A549 (cell line): ENCODE measurements around the gene INKA2. TPM values are rescaled to one million over a fixed set of nuclear protein-coding genes. Genes with fewer than 3 reads are reported as not detected.

Experiments
- ATAC-seq, 2 experiments: fragments of 200-7000 bp in 1 of 2; fragments of >200 bp in 1 of 2; cut with Nextera tagmentation in 1 of 2; cut with Tn5 transposase in 1 of 2; 3 replicates each; pipeline versions ENCODE4 v1.8.0 to v1.9.1; 2018 to 2020; ENCODE audit warnings: mild to moderate bottlenecking in 1 of 2, moderate library complexity in 1 of 2
- CTCF ChIA-PET: fragments of 300-600 bp; sonication (Branson Sonifier 250); formaldehyde crosslinking; extraction: SDS; loops from one replicate; lab custom pipeline; 2021; ENCODE audit warnings: antibody characterized with exemption, inconsistent platforms; lab: Yijun Ruan, JAX
- POLR2A ChIA-PET: fragments of 350-600 bp; formaldehyde crosslinking; extraction: SDS; loops from one replicate; lab custom pipeline; 2021; ENCODE audit warnings: antibody characterized with exemption, inconsistent platforms; lab: Yijun Ruan, JAX
- DNase-seq, 2 experiments: peaks; one replicate each; pipeline versions ENCODE4 v3.0.0 to v3.0.0-alpha.2; 2011 to 2016; ENCODE audit warnings: low read depth in 1 of 2, low spot score in 1 of 2
- FAIRE-seq: peaks from 2 replicates; lab custom pipeline; 2011; peaks lifted over from hg19 to GRCh38; lab: Jason Lieb, UNC
- H3K27ac ChIP-seq, 2 experiments: fragments of >200 bp; sonication (Bioruptor Twin); formaldehyde crosslinking; 3 replicates each; pipeline ENCODE4 v1.5.1; 2016 to 2017
- H3K4me1 ChIP-seq: fragments of >200 bp; sonication (Bioruptor Twin); formaldehyde crosslinking; 3 replicates; pipeline ENCODE4 v1.6.1; 2016
- H3K4me2 ChIP-seq: fragments of >200 bp; sonication (Bioruptor Twin); formaldehyde crosslinking; 3 replicates; pipeline ENCODE4 v1.6.1; 2016
- H3K4me3 ChIP-seq: fragments of >200 bp; sonication (Bioruptor Twin); formaldehyde crosslinking; 3 replicates; pipeline ENCODE4 v1.5.1; 2016
- H3K9me3 ChIP-seq: fragments of >200 bp; sonication (Bioruptor Twin); formaldehyde crosslinking; 3 replicates; pipeline ENCODE4 v1.6.1; 2016
- CBX8 ChIP-seq: fragments of 200-600 bp; sonication (generic); IDR thresholded peaks from 2 replicates; pipeline ENCODE4 v1.6.1; 2016
- EHMT2 ChIP-seq: fragments of 200-600 bp; sonication (generic); IDR thresholded peaks from 2 replicates; pipeline ENCODE4 v1.6.1; 2016; ENCODE audit warnings: antibody characterized with exemption, low read depth, mild to moderate bottlenecking, moderate library complexity
- EP300 ChIP-seq, 2 experiments: fragments of >200 bp; sonication (Bioruptor Twin); formaldehyde crosslinking; IDR thresholded peaks; 2 replicates in 1 of 2; 3 replicates in 1 of 2; pipeline ENCODE4 v1.6.1; 2016 to 2017
- FOSB ChIP-seq: fragments of 250-450 bp; sonication (Bioruptor Pico); IDR thresholded peaks from 2 replicates; pipeline ENCODE4 v1.5.0; 2020; ENCODE audit warnings: mild to moderate bottlenecking, moderate library complexity
- FOXS1 ChIP-seq: fragments of 250-450 bp; sonication (Bioruptor Pico); IDR thresholded peaks from 2 replicates; pipeline ENCODE4 v1.5.0; 2020; ENCODE audit warnings: mild to moderate bottlenecking, moderate library complexity
- HEYL ChIP-seq: fragments of 250-450 bp; sonication (Bioruptor Pico); IDR thresholded peaks from 2 replicates; pipeline ENCODE4 v1.8.0; 2021; ENCODE audit warnings: mild to moderate bottlenecking, moderate library complexity
- HOXB13 ChIP-seq: fragments of 250-450 bp; sonication (Bioruptor Pico); IDR thresholded peaks from 2 replicates; pipeline ENCODE4 v1.5.0; 2020; ENCODE audit warnings: low read depth, mild to moderate bottlenecking, moderate library complexity
- HOXB5 ChIP-seq: fragments of 250-450 bp; sonication (Bioruptor Pico); IDR thresholded peaks from 2 replicates; pipeline ENCODE4 v1.5.0; 2020; ENCODE audit warnings: mild to moderate bottlenecking, moderate library complexity
- KDM1A ChIP-seq: fragments of 200-600 bp; sonication (generic); IDR thresholded peaks from 2 replicates; pipeline ENCODE4 v1.6.1; 2016; ENCODE audit warnings: low read depth, mild to moderate bottlenecking
- KDM5A ChIP-seq: fragments of 200-600 bp; sonication (generic); IDR thresholded peaks from 2 replicates; pipeline ENCODE4 v1.6.1; 2016; ENCODE audit warnings: antibody characterized with exemption, mild to moderate bottlenecking
- POLR2A ChIP-seq: IDR thresholded peaks from 2 replicates; pipeline ENCODE4 v1.6.1; 2012; ENCODE audit warnings: mild to moderate bottlenecking, low read length
- RAD21 ChIP-seq, 2 experiments: fragments of >200 bp in 1 of 2; sonication (Bioruptor Twin) in 1 of 2; formaldehyde crosslinking in 1 of 2; IDR thresholded peaks in 1 of 2; conservative IDR thresholded peaks in 1 of 2; 2 replicates in 1 of 2; 3 replicates in 1 of 2; pipeline ENCODE4 v1.6.1; 2012 to 2018; ENCODE audit warnings: inconsistent platforms in 1 of 2
- RARB ChIP-seq: fragments of 250-450 bp; sonication (Bioruptor Pico); IDR thresholded peaks from 2 replicates; pipeline ENCODE4 v1.8.0; 2021; ENCODE audit warnings: mild to moderate bottlenecking, moderate library complexity
- SMC3 ChIP-seq: fragments of >200 bp; sonication (Bioruptor Twin); formaldehyde crosslinking; IDR thresholded peaks from 3 replicates; pipeline ENCODE4 v1.6.1; 2018; ENCODE audit warnings: inconsistent platforms
- TFCP2L1 ChIP-seq: fragments of 250-450 bp; sonication (Bioruptor Pico); IDR thresholded peaks from 2 replicates; pipeline ENCODE4 v1.5.0; 2021; ENCODE audit warnings: mild to moderate bottlenecking
- WGBS: methylation state at CpG from one replicate; pipeline ENCODE4 v1.1.6; 2017; ENCODE audit errors: missing lambda C conversion rate; 5-methylcytosine and 5-hydroxymethylcytosine counted together
- polyA plus RNA-seq, 4 experiments: library from polyadenylated mRNA; depleted of rRNA in 3 of 4; stranded (reverse); fragments of >200 nt; fragmentation: RNase III in 1 of 4; extraction: RNeasy Plus Mini Kit Qiagen cat#74134 plus additional on column Dnase treatment in 1 of 4; gene quantifications; 2 replicates in 3 of 4; 3 replicates in 1 of 4; pipeline ENCODE4 v1.2.3, GENCODE V29; 2011 to 2017
- TF ChIP-seq, protein P1 (sequence below): fragments of 150-350 bp; IDR thresholded peaks from 2 replicates; pipeline ENCODE4 v1.6.1; 2014; ENCODE audit warnings: low read depth, mild to moderate bottlenecking, low read length
- TF ChIP-seq, protein P2 (sequence below): fragments of 200-600 bp; sonication (generic); IDR thresholded peaks from 2 replicates; pipeline ENCODE4 v1.6.1; 2016; ENCODE audit warnings: antibody characterized with exemption, mild to moderate bottlenecking, moderate library complexity
- TF ChIP-seq, protein P3 (sequence below): IDR thresholded peaks from 2 replicates; pipeline ENCODE4 v1.6.1; 2012
- TF ChIP-seq, protein P4 (sequence below): fragments of >200 bp; sonication (Bioruptor Twin); formaldehyde crosslinking; IDR thresholded peaks from 3 replicates; pipeline ENCODE4 v1.5.1; 2016
- TF ChIP-seq, protein P5 (sequence below): IDR thresholded peaks from 2 replicates; pipeline ENCODE4 v1.6.1; 2012; ENCODE audit warnings: low read depth, borderline replicate concordance
- TF ChIP-seq, protein P6 (sequence below): fragments of >200 bp; sonication (Bioruptor Twin); formaldehyde crosslinking; IDR thresholded peaks from 2 replicates; pipeline ENCODE4 v1.6.1; 2016

The INKA2 gene
- polyA plus RNA-seq, 2 of the 4 experiments (the other 2 are of a cell fraction): 1.2 to 1.3 TPM

DNA sequence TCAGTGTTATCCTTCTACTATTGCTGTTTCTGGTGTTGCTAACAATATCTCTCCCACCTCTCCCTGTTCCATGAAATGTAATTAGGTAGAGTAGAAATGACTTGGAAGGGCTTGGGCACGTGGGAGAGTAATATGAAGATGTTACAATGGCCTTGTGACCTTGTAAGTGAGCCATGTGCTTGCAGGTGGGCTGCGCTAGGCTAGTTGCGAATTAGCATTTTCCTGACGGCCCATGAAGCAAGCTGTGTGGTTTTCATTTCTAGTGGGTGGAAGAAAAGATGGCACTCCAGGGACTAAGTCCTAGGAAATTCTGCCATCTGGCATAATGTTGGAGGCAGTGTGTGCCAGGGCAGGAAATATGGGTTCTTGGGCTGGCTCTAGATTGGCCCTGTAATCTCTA lies 8.8 kb upstream of the INKA2 start:
- no peaks in the 10 kb centered on the region for H3K9me3 ChIP-seq
- ChIA-PET POLR2A (no interaction called here), CTCF (interaction anchor here (0.7 to 2.3 kb wide), 16 partner anchors 9 to 266 kb away, joined by 3 to 26 read pairs (median 4); partner anchors contain the start of genes DDX20 and INKA2)
- no peak overlapping the region for H3K4me3 ChIP-seq
- DNase-seq: no peak
- no peak for ATAC-seq
- no peak for FAIRE-seq
- TF ChIP-seq, protein P1, sequence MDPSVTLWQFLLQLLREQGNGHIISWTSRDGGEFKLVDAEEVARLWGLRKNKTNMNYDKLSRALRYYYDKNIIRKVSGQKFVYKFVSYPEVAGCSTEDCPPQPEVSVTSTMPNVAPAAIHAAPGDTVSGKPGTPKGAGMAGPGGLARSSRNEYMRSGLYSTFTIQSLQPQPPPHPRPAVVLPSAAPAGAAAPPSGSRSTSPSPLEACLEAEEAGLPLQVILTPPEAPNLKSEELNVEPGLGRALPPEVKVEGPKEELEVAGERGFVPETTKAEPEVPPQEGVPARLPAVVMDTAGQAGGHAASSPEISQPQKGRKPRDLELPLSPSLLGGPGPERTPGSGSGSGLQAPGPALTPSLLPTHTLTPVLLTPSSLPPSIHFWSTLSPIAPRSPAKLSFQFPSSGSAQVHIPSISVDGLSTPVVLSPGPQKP: no peak
- TF ChIP-seq POLR2A (no peak), EP300 (IDR thresholded peaks at IDR 0.05) (no peak), EHMT2 (no peak), FOXS1 (CRISPR knock-in tag) (no peak), HOXB5 (CRISPR knock-in tag) (no peak), KDM1A (no peak), CBX8 (no peak)
- TF ChIP-seq, protein P2, sequence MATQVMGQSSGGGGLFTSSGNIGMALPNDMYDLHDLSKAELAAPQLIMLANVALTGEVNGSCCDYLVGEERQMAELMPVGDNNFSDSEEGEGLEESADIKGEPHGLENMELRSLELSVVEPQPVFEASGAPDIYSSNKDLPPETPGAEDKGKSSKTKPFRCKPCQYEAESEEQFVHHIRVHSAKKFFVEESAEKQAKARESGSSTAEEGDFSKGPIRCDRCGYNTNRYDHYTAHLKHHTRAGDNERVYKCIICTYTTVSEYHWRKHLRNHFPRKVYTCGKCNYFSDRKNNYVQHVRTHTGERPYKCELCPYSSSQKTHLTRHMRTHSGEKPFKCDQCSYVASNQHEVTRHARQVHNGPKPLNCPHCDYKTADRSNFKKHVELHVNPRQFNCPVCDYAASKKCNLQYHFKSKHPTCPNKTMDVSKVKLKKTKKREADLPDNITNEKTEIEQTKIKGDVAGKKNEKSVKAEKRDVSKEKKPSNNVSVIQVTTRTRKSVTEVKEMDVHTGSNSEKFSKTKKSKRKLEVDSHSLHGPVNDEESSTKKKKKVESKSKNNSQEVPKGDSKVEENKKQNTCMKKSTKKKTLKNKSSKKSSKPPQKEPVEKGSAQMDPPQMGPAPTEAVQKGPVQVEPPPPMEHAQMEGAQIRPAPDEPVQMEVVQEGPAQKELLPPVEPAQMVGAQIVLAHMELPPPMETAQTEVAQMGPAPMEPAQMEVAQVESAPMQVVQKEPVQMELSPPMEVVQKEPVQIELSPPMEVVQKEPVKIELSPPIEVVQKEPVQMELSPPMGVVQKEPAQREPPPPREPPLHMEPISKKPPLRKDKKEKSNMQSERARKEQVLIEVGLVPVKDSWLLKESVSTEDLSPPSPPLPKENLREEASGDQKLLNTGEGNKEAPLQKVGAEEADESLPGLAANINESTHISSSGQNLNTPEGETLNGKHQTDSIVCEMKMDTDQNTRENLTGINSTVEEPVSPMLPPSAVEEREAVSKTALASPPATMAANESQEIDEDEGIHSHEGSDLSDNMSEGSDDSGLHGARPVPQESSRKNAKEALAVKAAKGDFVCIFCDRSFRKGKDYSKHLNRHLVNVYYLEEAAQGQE: no peak
- no peak overlapping the region for H3K27ac ChIP-seq
- no peak overlapping the region for H3K4me2 ChIP-seq
- H3K4me1 ChIP-seq: no peaks in the 10 kb centered on the region
- 73% methylated on average over 4 of the region's 4 CpGs for WGBS

DNA sequence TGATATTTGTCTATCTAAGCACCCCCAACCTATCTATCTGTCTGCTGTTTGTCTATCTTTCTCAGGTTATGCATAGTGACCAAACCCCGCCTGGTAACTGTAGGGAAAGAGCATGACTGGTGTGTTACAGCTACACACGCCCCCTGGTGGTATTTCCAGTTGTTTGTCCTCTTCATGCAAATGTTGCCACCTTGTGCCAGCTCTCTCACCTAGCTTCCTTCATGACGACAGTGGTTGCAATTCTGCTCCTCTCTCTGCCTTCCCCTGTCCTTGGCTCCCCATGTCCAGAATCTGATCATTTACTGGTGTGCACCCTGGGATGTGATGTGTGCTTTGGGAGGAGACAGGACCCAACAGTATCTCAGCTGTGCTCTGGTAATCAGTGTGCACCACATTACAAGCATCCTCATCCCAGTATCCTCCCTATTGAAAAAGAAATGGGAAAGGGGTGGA lies 8.1 kb upstream of the INKA2 start:
- TF ChIP-seq, protein P3, sequence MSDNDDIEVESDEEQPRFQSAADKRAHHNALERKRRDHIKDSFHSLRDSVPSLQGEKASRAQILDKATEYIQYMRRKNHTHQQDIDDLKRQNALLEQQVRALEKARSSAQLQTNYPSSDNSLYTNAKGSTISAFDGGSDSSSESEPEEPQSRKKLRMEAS: 0 out of 2 replicates have a peak, but pooled peaks have one; percentile 30
- TF ChIP-seq, protein P4, sequence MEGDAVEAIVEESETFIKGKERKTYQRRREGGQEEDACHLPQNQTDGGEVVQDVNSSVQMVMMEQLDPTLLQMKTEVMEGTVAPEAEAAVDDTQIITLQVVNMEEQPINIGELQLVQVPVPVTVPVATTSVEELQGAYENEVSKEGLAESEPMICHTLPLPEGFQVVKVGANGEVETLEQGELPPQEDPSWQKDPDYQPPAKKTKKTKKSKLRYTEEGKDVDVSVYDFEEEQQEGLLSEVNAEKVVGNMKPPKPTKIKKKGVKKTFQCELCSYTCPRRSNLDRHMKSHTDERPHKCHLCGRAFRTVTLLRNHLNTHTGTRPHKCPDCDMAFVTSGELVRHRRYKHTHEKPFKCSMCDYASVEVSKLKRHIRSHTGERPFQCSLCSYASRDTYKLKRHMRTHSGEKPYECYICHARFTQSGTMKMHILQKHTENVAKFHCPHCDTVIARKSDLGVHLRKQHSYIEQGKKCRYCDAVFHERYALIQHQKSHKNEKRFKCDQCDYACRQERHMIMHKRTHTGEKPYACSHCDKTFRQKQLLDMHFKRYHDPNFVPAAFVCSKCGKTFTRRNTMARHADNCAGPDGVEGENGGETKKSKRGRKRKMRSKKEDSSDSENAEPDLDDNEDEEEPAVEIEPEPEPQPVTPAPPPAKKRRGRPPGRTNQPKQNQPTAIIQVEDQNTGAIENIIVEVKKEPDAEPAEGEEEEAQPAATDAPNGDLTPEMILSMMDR: peak; percentile 83
- TF ChIP-seq HEYL (no peak), TFCP2L1 (CRISPR knock-in tag) (no peak), FOSB (no peak), RAD21 (conservative IDR thresholded peaks at IDR 0.05 in 1 of 2, IDR thresholded peaks at IDR 0.05 in 1 of 2) (peak; percentile 52 to 60), RARB (CRISPR knock-in tag) (no peak), KDM5A (no peak), SMC3 (peak; percentile 70), HOXB13 (CRISPR knock-in tag) (no peak)
- TF ChIP-seq, protein P2: no peak
- TF ChIP-seq, protein P5, sequence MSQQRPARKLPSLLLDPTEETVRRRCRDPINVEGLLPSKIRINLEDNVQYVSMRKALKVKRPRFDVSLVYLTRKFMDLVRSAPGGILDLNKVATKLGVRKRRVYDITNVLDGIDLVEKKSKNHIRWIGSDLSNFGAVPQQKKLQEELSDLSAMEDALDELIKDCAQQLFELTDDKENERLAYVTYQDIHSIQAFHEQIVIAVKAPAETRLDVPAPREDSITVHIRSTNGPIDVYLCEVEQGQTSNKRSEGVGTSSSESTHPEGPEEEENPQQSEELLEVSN: no peak
- TF ChIP-seq, protein P6, sequence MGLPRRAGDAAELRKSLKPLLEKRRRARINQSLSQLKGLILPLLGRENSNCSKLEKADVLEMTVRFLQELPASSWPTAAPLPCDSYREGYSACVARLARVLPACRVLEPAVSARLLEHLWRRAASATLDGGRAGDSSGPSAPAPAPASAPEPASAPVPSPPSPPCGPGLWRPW: no peak
- DNase-seq (peak; percentile 60 to 83), FAIRE-seq (no peak), ATAC-seq (peak; percentile 88 to 96)
- WGBS: 3% methylated on average over 3 of the region's 3 CpGs
- POLR2A ChIA-PET: no interaction called here
- Histone ChIP-seq H3K27ac (no peak overlapping the region), H3K4me2 (no peak overlapping the region), H3K9me3 (no peaks in the 10 kb centered on the region), H3K4me1 (no peaks in the 10 kb centered on the region), H3K4me3 (no peak overlapping the region)
- CTCF ChIA-PET: interaction anchor here (0.7 to 2.3 kb wide), 17 partner anchors 8 to 294 kb away, joined by 3 to 26 read pairs (median 4); partner anchors contain the start of genes DDX20 and INKA2
